Breast epithelium (tissue), 4 donors: Measurements from ENCODE around the gene IFT172. TPM values are rescaled to one million over a fixed set of nuclear protein-coding genes. Genes with fewer than 3 reads are reported as not detected.

Experiments
- DNase-seq, 2 donors: peaks; one replicate each; pipeline ENCODE4 v3.0.0-alpha.2; 2019; ENCODE audit warnings: low spot score in 2 of 2
- H3K27ac ChIP-seq, 2 donors: fragments of 200-600 bp; sonication (generic) in 1 of 2; one replicate each; pipeline ENCODE4 v1.5.1; 2016 to 2019; ENCODE audit warnings: mild to moderate bottlenecking in 1 of 2
- H3K27me3 ChIP-seq, 2 donors: fragments of 200-600 bp; sonication (generic) in 1 of 2; one replicate each; pipeline versions ENCODE4 v1.5.1 to v1.6.0; 2017 to 2019; ENCODE audit warnings: control low read depth in 1 of 2, mild to moderate bottlenecking in 1 of 2
- H3K36me3 ChIP-seq: fragments of 200-600 bp; one replicate; pipeline ENCODE4 v1.5.1; 2019
- H3K4me1 ChIP-seq, 2 donors: fragments of 200-600 bp; sonication (generic); one replicate each; pipeline ENCODE4 v1.5.1; 2016 to 2019; ENCODE audit warnings: control low read depth in 1 of 2
- H3K4me3 ChIP-seq, 3 donors: fragments of 200-600 bp; sonication (generic); 1 replicate in 2 of 3; 2 replicates in 1 of 3; pipeline ENCODE4 v1.5.1; 2016 to 2019; ENCODE audit warnings: mild to moderate bottlenecking in 3 of 3, moderate library complexity in 2 of 3
- H3K9me3 ChIP-seq, 2 donors: fragments of 200-600 bp; sonication (generic) in 1 of 2; one replicate each; pipeline ENCODE4 v1.5.1; 2016 to 2019; ENCODE audit warnings: control low read depth in 1 of 2
- CTCF ChIP-seq, 3 donors: fragments of 450-650 bp; IDR thresholded peaks; one replicate each; pipeline ENCODE4 v1.5.1; 2016 to 2017; ENCODE audit warnings: antibody characterized with exemption in 3 of 3, mild to moderate bottlenecking in 3 of 3, moderate library complexity in 3 of 3
- POLR2A ChIP-seq: fragments of 450-650 bp; IDR thresholded peaks from one replicate; pipeline ENCODE4 v1.6.1; 2016; ENCODE audit warnings: antibody characterized with exemption, mild to moderate bottlenecking, moderate library complexity
- POLR2AphosphoS5 ChIP-seq, 3 donors: sonication (generic); formaldehyde crosslinking; IDR thresholded peaks; one replicate each; pipeline ENCODE4 v1.6.1; 2017; ENCODE audit warnings: antibody characterized with exemption in 3 of 3
- intact Hi-C: fragments of 100-400 bp; cut with DNase I; formaldehyde crosslinking; loops from one replicate; pipeline ENCODE4 v1.15.1; 2023; ENCODE audit warnings: low total_unique reads
- total RNA-seq, 3 donors: library from RNA; depleted of rRNA; stranded (reverse); fragments of >200 nt; gene quantifications; one replicate each; pipeline ENCODE4 v1.1.0, GENCODE V29; 2016

Gene IFT172
- total RNA-seq, 3 donors from 2014 or later, result 28.2 to 51.5 (median 32.1) TPM

- Histone ChIP-seq H3K4me1 (no peaks in the 10 kb centered on the region), H3K36me3 (no peaks in the 10 kb centered on the region), H3K9me3 (no peaks in the 10 kb centered on the region), H3K4me3 (no peak overlapping the region), H3K27ac (no peak overlapping the region), H3K27me3 (no peaks in the 10 kb centered on the region)
- intact Hi-C loops, result no loop called here
- DNase-seq, result no peak
- no peak for TF ChIP-seq POLR2A
- TF ChIP-seq CTCF (IDR thresholded peaks at IDR 0.05), result no peak
- TF ChIP-seq POLR2AphosphoS5 (IDR thresholded peaks at IDR 0.05), result no peak
Measured at GRCh38 chr2:27502142-27502541, 12.6 kb upstream of the IFT172 start.

GRCh38 chr2:27501042-27501441 lies 11.5 kb upstream of the IFT172 start:
- DNase-seq, result no peak
- intact Hi-C loops, result no loop called here
- TF ChIP-seq POLR2AphosphoS5 (IDR thresholded peaks at IDR 0.05) (no peak), POLR2A (no peak), CTCF (IDR thresholded peaks at IDR 0.05) (no peak)

GRCh38 chr2:27498975-27499374 lies 9.4 kb upstream of the IFT172 start:
- DNase-seq, result no peak
- TF ChIP-seq POLR2A (no peak), CTCF (IDR thresholded peaks at IDR 0.05) (no peak), POLR2AphosphoS5 (IDR thresholded peaks at IDR 0.05) (no peak)
- Histone ChIP-seq H3K9me3 (no peaks in the 10 kb centered on the region), H3K4me3 (no peak overlapping the region), H3K36me3 (no peaks in the 10 kb centered on the region), H3K4me1 (peaks cover 0 to 7% of the 10 kb centered on the region in 2 donors), H3K27me3 (no peaks in the 10 kb centered on the region), H3K27ac (no peak overlapping the region)
- intact Hi-C loops, result no loop called here

More at GRCh38 chr2:27501042-27501441, 11.5 kb upstream of the IFT172 start:
- Histone ChIP-seq H3K4me1 (no peaks in the 10 kb centered on the region), H3K36me3 (no peaks in the 10 kb centered on the region), H3K9me3 (no peaks in the 10 kb centered on the region), H3K4me3 (no peak overlapping the region), H3K27me3 (no peaks in the 10 kb centered on the region), H3K27ac (no peak overlapping the region)

- Histone ChIP-seq H3K27me3 (no peaks in the 10 kb centered on the region), H3K4me3 (no peak overlapping the region), H3K4me1 (peaks cover 0 to 7% of the 10 kb centered on the region in 2 donors), H3K36me3 (no peaks in the 10 kb centered on the region), H3K9me3 (no peaks in the 10 kb centered on the region), H3K27ac (no peak overlapping the region)
- intact Hi-C loops, result no loop called here
- no peak for TF ChIP-seq POLR2AphosphoS5 (IDR thresholded peaks at IDR 0.05)
- TF ChIP-seq CTCF (IDR thresholded peaks at IDR 0.05), result no peak
- TF ChIP-seq POLR2A, result no peak
- DNase-seq, result no peak
Measured at GRCh38 chr2:27497288-27497627, 7.7 kb upstream of the IFT172 start.

- no peak within 1 kb of the TSS for H3K4me3 ChIP-seq
- H3K27me3 ChIP-seq, result no peaks in the 10 kb centered on the region
- no peaks in the 10 kb centered on the region for H3K9me3 ChIP-seq
- H3K36me3 ChIP-seq, result no peaks in the 10 kb centered on the region
- peaks cover 0 to 7% of the 10 kb centered on the region in 2 donors for H3K4me1 ChIP-seq
- no peak for DNase-seq
- intact Hi-C loops, result no loop called here
- no peak for TF ChIP-seq POLR2AphosphoS5 (IDR thresholded peaks at IDR 0.05)
- no peak for TF ChIP-seq CTCF (IDR thresholded peaks at IDR 0.05)
- no peak for TF ChIP-seq POLR2A
- no peak within 1 kb of the TSS for H3K27ac ChIP-seq
Measured at GRCh38 chr2:27496357-27497287, 7.1 kb upstream of the IFT172 start, which contains the start of gene GCKR. Gene GCKR (plus strand): TSS chr2:27496839. CDS start chr2:27496905, 66 bp downstream.
